Smooth muscle cell (in vitro differentiated cells): ENCODE data around the gene CYP2W1. TPM values are rescaled to one million over a fixed set of nuclear protein-coding genes. Genes with fewer than 3 reads are reported as not detected.

Source experiments
- DNase-seq: peaks from one replicate; lab custom pipeline; 2025; ENCODE audit not compliant: unreplicated experiment; lab: John Stamatoyannopoulos, UW
- H2AFZ ChIP-seq: fragments of 200-600 bp; sonication (generic); 2 replicates; pipeline ENCODE4 v1.6.0; 2016; ENCODE audit warnings: antibody characterized with exemption, low read depth, mild to moderate bottlenecking
- H3F3A ChIP-seq: fragments of 200-600 bp; sonication (generic); 2 replicates; pipeline ENCODE4 v1.6.0; 2017; ENCODE audit warnings: antibody characterized with exemption, low read depth
- H3K27ac ChIP-seq: fragments of 200-600 bp; sonication (generic); 2 replicates; pipeline ENCODE4 v1.5.1; 2016; ENCODE audit warnings: low read depth, mild to moderate bottlenecking
- H3K27me3 ChIP-seq: fragments of 200-600 bp; sonication (generic); 2 replicates; pipeline ENCODE4 v1.6.1; 2016; ENCODE audit warnings: low read depth, mild to moderate bottlenecking
- H3K36me3 ChIP-seq: fragments of 200-600 bp; sonication (generic); 2 replicates; pipeline ENCODE4 v1.5.1; 2016; ENCODE audit warnings: low read depth
- H3K4me1 ChIP-seq: fragments of 200-600 bp; sonication (generic); 2 replicates; pipeline ENCODE4 v1.5.1; 2016; ENCODE audit warnings: low read depth
- H3K4me2 ChIP-seq: fragments of 200-600 bp; sonication (generic); 2 replicates; pipeline ENCODE4 v1.6.0; 2016; ENCODE audit warnings: mild to moderate bottlenecking
- H3K4me3 ChIP-seq: fragments of 200-600 bp; sonication (generic); 2 replicates; pipeline ENCODE4 v1.5.1; 2016; ENCODE audit warnings: mild to moderate bottlenecking
- H3K79me2 ChIP-seq: fragments of 200-600 bp; sonication (generic); 2 replicates; pipeline ENCODE4 v1.6.0; 2016; ENCODE audit warnings: low read depth, mild to moderate bottlenecking
- H3K9ac ChIP-seq: fragments of 200-600 bp; sonication (generic); 2 replicates; pipeline ENCODE4 v1.6.0; 2016; ENCODE audit warnings: low read depth
- H3K9me3 ChIP-seq: fragments of 200-600 bp; sonication (generic); replicated peaks from 2 replicates; pipeline ENCODE4 v1.5.1; 2016; ENCODE audit warnings: low read depth
- H4K20me1 ChIP-seq: fragments of 200-600 bp; sonication (generic); 2 replicates; pipeline ENCODE4 v1.6.0; 2016; ENCODE audit warnings: low read depth
- CTCF ChIP-seq: fragments of 200-600 bp; sonication (generic); IDR thresholded peaks from 2 replicates; pipeline ENCODE4 v1.5.1; 2017; ENCODE audit warnings: borderline replicate concordance, mild to moderate bottlenecking, antibody characterized with exemption; ENCODE audit not compliant: insufficient read depth, poor library complexity, severe bottlenecking
- WGBS: methylation state at CpG from one replicate; pipeline ENCODE4 v1.1.7; 2016; ENCODE audit warnings: low lambda C conversion rate; 5-methylcytosine and 5-hydroxymethylcytosine counted together
- polyA plus RNA-seq: library from polyadenylated mRNA; unstranded; fragments of >200 nt; fragmentation: Nextera tagmentation; extraction: Ambion mirVana; gene quantifications from 2 replicates; pipeline ENCODE4 v1.2.1, GENCODE V29; 2016
- total RNA-seq: library from RNA; depleted of rRNA; stranded (reverse); fragments of >200 nt; gene quantifications from 2 replicates; pipeline ENCODE4 v1.2.3, GENCODE V29; 2014

CYP2W1 gene
- total and polyA plus RNA-seq, 2 experiments from 2014 or later: not detected

- Histone ChIP-seq H3K27ac (no peak overlapping the region), H3K27me3 (no peaks in the 10 kb centered on the region), H3K4me1 (peaks cover 4% of the 10 kb centered on the region), H4K20me1 (peaks cover 7% of the 10 kb centered on the region), H3K36me3 (no peaks in the 10 kb centered on the region), H2AFZ (no peak overlapping the region), H3K9ac (no peak overlapping the region), H3K4me3 (no peak overlapping the region), H3K9me3 (no peaks in the 10 kb centered on the region), H3K79me2 (peaks cover 7% of the 10 kb centered on the region), H3K4me2 (no peak overlapping the region), H3F3A (no peaks in the 10 kb centered on the region)
- no peak for DNase-seq
- 93% methylated on average over 16 of the region's 16 CpGs for WGBS
- TF ChIP-seq CTCF: no peak
Observed at GRCh38 chr7:979151-979550, 3.8 kb upstream of the CYP2W1 start.

- TF ChIP-seq CTCF: no peak
- Histone ChIP-seq H3K9ac (no peak overlapping the region), H3K27ac (no peak overlapping the region)
Observed at GRCh38 chr7:979886-980571, 3.0 kb upstream of the CYP2W1 start.

GRCh38 chr7:981793-982510, 1.0 kb upstream of the CYP2W1 start:
- 89% methylated on average over 16 of the region's 19 CpGs for WGBS
- Histone ChIP-seq H3K27ac (no peak overlapping the region), H3F3A (no peaks in the 10 kb centered on the region), H3K9me3 (no peaks in the 10 kb centered on the region), H3K4me2 (no peak overlapping the region), H2AFZ (no peak overlapping the region), H3K36me3 (no peaks in the 10 kb centered on the region), H3K4me3 (no peak overlapping the region), H3K79me2 (no peaks in the 10 kb centered on the region), H3K4me1 (no peaks in the 10 kb centered on the region), H3K9ac (no peak overlapping the region), H3K27me3 (no peaks in the 10 kb centered on the region), H4K20me1 (no peaks in the 10 kb centered on the region)
- no peak for DNase-seq
- TF ChIP-seq CTCF: no peak

More at GRCh38 chr7:979886-980571, 3.0 kb upstream of the CYP2W1 start:
- DNase-seq: no peak
- Histone ChIP-seq H2AFZ (no peak overlapping the region), H4K20me1 (no peaks in the 10 kb centered on the region), H3K4me3 (no peak overlapping the region), H3K27me3 (no peaks in the 10 kb centered on the region), H3K9me3 (no peaks in the 10 kb centered on the region), H3K79me2 (no peaks in the 10 kb centered on the region), H3K4me2 (no peak overlapping the region), H3K36me3 (no peaks in the 10 kb centered on the region), H3F3A (no peaks in the 10 kb centered on the region), H3K4me1 (no peaks in the 10 kb centered on the region)
- 82% methylated on average over 15 of the region's 15 CpGs for WGBS
